ENCODE measurements around the gene HADH.

DNA sequence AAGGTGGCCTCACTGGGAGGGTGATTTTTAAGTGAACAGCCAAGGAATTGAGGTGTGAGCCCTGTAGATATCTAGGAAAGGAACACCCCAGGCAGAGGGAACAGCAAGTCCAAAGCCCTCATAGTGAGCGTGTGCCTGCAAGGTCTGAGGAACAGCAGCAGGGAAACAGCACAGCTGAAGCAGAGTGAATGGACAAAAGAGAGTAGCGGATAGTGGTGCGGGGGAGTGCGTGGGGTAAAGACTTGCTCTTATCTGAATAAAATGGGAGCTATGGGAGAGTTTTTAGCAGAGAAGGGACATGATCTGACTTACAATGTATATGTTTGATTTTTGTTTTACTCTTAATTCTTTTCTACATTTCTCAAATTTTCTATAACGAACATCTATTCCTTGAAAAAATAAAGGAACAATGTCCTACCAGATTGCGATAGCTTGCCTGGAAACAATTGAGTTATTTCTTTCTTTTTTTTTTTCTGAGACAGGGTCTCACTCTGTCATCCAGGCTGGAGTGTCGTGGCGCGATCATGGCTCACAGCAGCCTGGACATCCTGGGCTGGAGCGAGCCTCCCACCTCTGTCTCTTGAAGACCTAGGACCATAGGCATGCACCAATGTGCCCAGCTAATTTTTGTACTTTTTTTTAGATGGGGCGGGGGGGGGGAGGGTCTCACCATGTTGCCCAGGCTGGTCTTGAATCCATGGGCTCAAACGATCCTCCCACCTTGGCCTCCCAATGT is 19.5 kb upstream of the HADH start:
- TF ChIP-seq POLR2A (IDR thresholded peaks at IDR 0.05) (no peak), EP300 (IDR thresholded peaks at IDR 0.05) (no peak)
